Measurements from ENCODE around the gene GSTM3. TPM values are rescaled to one million over a fixed set of nuclear protein-coding genes. Genes with fewer than 3 reads are reported as not detected.

Gene GSTM3
- total and polyA plus RNA-seq, 2 experiments from 2014 or later = 3.1 to 4.1 TPM

- TF ChIP-seq ZNF462 (CRISPR knock-in tag; IDR thresholded peaks at IDR 0.05) (no peak), ZNF114 (CRISPR knock-in tag; IDR thresholded peaks at IDR 0.05) (no peak), NANOG (IDR thresholded peaks at IDR 0.05; ENCODE audit: borderline replicate concordance) (no peak), POLR2AphosphoS5 (IDR thresholded peaks at IDR 0.05; ENCODE audit: low read depth) (no peak)
- TF ChIP-seq, protein P1, sequence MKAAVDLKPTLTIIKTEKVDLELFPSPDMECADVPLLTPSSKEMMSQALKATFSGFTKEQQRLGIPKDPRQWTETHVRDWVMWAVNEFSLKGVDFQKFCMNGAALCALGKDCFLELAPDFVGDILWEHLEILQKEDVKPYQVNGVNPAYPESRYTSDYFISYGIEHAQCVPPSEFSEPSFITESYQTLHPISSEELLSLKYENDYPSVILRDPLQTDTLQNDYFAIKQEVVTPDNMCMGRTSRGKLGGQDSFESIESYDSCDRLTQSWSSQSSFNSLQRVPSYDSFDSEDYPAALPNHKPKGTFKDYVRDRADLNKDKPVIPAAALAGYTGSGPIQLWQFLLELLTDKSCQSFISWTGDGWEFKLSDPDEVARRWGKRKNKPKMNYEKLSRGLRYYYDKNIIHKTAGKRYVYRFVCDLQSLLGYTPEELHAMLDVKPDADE (IDR thresholded peaks at IDR 0.05) = no peak
Measured at GRCh38 chr1:109768820-109769219, 28.0 kb upstream of the GSTM3 start (continued).

GRCh38 chr1:109768335-109768650, 27.5 kb upstream of the GSTM3 start:
- Mint-ChIP-seq H3K4me3 (no peak overlapping the region), H3K36me3 (ENCODE audit: low read depth) (no peaks in the 10 kb centered on the region), H3K27me3 (ENCODE audit: insufficient read depth, low read depth, poor library complexity) (peaks cover 14% of the 10 kb centered on the region), H3K27ac (no peak overlapping the region), H3K4me1 (no peaks in the 10 kb centered on the region), H3K9me3 (no peaks in the 10 kb centered on the region)
- H3K4me1 ChIP-seq (ENCODE audit: insufficient read depth) = no peaks in the 10 kb centered on the region
- no peak for ATAC-seq
- no peaks in the 10 kb centered on the region for H4K20me1 ChIP-seq (replicated peaks; ENCODE audit: insufficient read depth)
- H3F3A ChIP-seq (replicated peaks; ENCODE audit: low read depth) = no peaks in the 10 kb centered on the region
- no peak overlapping the region for H3K4me3 ChIP-seq
- H3K79me2 ChIP-seq (replicated peaks; ENCODE audit: insufficient read depth) = no peaks in the 10 kb centered on the region
- DNase-seq (ENCODE audit: low spot score) = no peak
- H3K4me2 ChIP-seq = no peak overlapping the region
- no peaks in the 10 kb centered on the region for H3K27me3 ChIP-seq (ENCODE audit: insufficient read depth)
- H3K9me2 ChIP-seq (ENCODE audit: insufficient read depth) = no peaks in the 10 kb centered on the region
- no peak overlapping the region for H3K27ac ChIP-seq (ENCODE audit: low read depth)
- H3K36me3 ChIP-seq (ENCODE audit: insufficient read depth) = no peaks in the 10 kb centered on the region
- no peak overlapping the region for H2AFZ ChIP-seq
- no peak for TF ChIP-seq POLR2AphosphoS5 (IDR thresholded peaks at IDR 0.05; ENCODE audit: low read depth)
- TF ChIP-seq ZNF462 (CRISPR knock-in tag; IDR thresholded peaks at IDR 0.05) = no peak
- TF ChIP-seq CREB1 (CRISPR knock-in tag; IDR thresholded peaks at IDR 0.05; ENCODE audit: low read depth) = no peak
- TF ChIP-seq, protein P1 (IDR thresholded peaks at IDR 0.05) = no peak

Measured in GM23338 (cell line).